ENCODE measurements around the gene CBLC.

DNA sequence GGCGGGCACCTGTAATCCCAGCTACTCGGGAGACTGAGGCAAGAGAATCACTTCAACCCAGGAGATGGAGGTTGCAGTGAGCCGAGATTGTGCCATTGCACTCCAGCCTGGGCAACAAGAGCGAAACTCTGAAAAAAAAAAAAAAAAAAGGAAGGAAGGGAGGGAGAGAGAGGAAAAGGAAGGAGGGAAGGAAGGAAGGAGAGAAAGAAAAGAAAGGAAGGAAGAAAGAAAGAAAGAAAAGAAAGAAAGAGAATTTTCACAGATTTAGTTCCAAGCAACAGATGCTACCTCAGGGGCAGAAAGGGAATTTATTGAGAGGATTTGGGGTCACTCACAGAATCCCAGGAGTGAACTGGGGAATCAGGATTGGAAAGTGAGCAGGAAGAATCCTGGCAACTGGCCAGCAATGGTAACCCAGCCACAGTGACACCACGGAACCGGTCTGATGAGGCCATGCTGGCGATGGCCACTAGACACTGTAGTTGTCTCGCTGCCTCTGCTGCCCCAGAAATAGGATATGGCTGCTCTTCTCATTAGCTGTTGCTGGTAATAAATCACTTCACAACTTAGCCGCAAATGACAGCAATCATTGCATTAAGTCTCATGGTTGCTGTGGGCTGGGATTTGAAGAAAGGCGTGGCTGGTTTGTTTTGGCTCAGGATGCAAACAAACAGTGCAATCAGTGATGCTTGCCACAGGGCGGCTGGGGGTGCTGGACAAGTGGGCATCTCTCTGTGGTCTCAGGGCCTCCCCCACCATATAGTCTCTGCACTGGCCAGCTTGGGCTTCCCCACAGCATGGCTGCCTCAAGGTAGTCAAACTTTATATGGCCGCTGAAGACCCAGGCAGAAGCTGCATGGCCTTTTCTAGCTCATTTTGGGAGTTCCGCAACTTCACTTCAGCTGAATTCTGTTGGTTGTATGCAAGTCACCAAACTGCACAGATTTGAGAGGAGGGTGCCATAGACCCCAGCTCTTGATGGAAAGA, 26.0 kb downstream of the CBLC start:
- TF ChIP-seq CTCF (IDR thresholded peaks at IDR 0.05; ENCODE audit: insufficient read depth, low read length, poor library complexity, severe bottlenecking) (no peak), EZH2phosphoT487 (conservative IDR thresholded peaks at IDR 0.05; ENCODE audit: low read length) (no peak)

All from SU-DHL-6 (cell line).